22Rv1 (cell line): Measurements from ENCODE around the gene CABLES2.

Experiments used
- H3K27ac ChIP-seq: fragments of 450-650 bp; 2 replicates; pipeline ENCODE4 v1.5.1; 2017
- CTCF ChIP-seq: fragments of 450-650 bp; IDR thresholded peaks from 2 replicates; pipeline ENCODE4 v1.5.1; 2017; ENCODE audit warnings: mild to moderate bottlenecking
- ZFX ChIP-seq: fragments of 450-650 bp; IDR thresholded peaks from 2 replicates; pipeline ENCODE4 v1.6.1; 2017; ENCODE audit warnings: antibody characterized with exemption, borderline replicate concordance

The CABLES2 gene

GRCh38 chr20:62415354-62416111 lies 8.4 kb upstream of the CABLES2 start:
- H3K27ac ChIP-seq, result no peak overlapping the region
- TF ChIP-seq CTCF (no peak), ZFX (no peak)

- H3K27ac ChIP-seq, result no peak overlapping the region
Measured at GRCh38 chr20:62413896-62414481, 6.9 kb upstream of the CABLES2 start.

GRCh38 chr20:62413025-62413570 lies 6.0 kb upstream of the CABLES2 start:
- no peak overlapping the region for H3K27ac ChIP-seq
- no peak for TF ChIP-seq CTCF
- no peak for TF ChIP-seq ZFX

More at GRCh38 chr20:62413896-62414481, 6.9 kb upstream of the CABLES2 start:
- peak; percentile 28 for TF ChIP-seq CTCF
- TF ChIP-seq ZFX, result no peak

- H3K27ac ChIP-seq, result no peak overlapping the region
- TF ChIP-seq ZFX (no peak), CTCF (no peak)
Measured at GRCh38 chr20:62412194-62413024, 5.3 kb upstream of the CABLES2 start.

GRCh38 chr20:62411479-62412193 lies 4.6 kb upstream of the CABLES2 start:
- TF ChIP-seq ZFX (no peak), CTCF (no peak)
- no peak overlapping the region for H3K27ac ChIP-seq

- no peak for TF ChIP-seq CTCF
- no peak for TF ChIP-seq ZFX
Measured at GRCh38 chr20:62410746-62411478, 3.8 kb upstream of the CABLES2 start.

More at GRCh38 chr20:62410746-62411478, 3.8 kb upstream of the CABLES2 start:
- no peak overlapping the region for H3K27ac ChIP-seq
